Hematopoietic multipotent progenitor cell treated with erythropoietin and hydrocortisone succinate and interleukin-3 and kit ligand, for 4 days (in vitro differentiated cells): ENCODE measurements around the gene IL36A.

Source experiments
- DNase-seq: peaks from one replicate; pipeline ENCODE4 v3.0.0-alpha.2; 2015

Gene IL36A

GRCh38 chr2:113005030-113005509, at the start of gene IL36A:
TSS of gene IL36A (plus strand) at chr2:113005459. CDS start at chr2:113005872, 413 bp downstream.
- no peak for DNase-seq

- no peak for DNase-seq
These were observed 47.7 kb upstream of the IL36A start for GRCh38 chr2:112957511-112957910.

DNA sequence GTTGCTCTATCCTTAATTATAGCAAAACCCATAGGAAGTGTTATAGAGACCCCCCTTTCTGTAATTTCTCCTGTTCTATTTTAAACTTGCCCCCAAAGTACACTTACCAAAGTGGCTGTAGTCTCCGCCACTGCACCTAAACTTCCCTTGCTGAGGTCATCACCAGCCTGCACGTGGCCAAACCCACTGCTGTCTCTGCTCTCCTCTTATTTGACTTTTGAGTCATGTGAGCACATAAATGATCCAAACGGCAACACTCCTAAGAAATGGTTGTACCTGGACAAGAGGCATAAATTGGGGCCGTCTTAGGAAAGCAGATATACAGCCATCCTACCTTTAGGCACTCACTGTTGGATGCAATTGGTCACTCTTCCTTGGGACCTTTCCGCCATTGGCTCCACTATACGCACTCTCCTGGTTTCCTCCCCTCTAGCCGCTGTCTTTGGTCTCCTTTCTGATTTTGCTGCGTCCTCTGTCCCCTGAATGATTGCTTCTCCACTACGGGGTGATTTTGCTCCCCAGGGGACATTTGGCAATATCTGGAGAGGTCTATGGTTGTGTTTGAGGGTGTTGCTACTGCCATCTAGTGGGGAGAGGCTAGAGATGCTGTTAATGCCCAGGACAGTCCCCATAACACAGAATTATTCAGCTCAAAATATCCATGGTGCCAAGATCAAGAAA, 46.7 kb upstream of the IL36A start:
- DNase-seq = peak; percentile 86

DNA sequence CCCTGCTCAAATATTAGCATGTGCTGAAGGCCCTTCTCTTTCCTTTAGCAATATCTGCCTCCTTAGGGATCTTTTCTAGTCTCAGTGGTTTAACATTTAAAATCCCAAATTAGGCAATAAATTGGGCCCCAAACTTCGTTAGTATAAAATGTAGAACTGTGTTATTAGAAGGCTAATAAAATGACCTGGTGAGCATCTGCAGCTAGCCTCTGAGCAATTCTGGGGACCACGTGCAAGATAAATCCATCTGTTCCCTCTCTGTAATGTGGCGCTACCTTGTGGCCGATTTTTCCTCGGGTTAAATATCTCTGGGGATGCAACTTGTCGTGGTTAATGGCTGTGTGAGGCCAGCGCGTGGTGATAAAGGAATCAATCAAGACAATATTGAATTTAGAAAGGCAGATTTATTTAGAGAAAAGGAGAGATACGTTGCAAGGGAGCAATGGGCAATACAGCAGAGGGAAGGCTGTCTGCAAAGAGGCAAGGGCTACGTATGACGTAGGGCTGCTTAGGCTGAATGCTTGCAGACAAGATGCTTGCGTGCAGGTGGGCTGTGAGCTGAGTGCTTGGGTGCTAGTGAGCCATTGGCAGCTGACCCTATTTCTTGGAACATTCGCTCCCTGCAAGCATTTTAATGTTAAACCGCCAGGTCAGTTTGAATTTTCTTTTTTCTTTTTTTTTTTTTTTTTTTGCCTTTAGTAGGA, 46.0 kb upstream of the IL36A start:
- peak; percentile 73 for DNase-seq

- peak; percentile 11 for DNase-seq
These were observed 44.9 kb upstream of the IL36A start for GRCh38 chr2:112960230-112960825.

GRCh38 chr2:112962308-112963175, 42.7 kb upstream of the IL36A start:
- no peak for DNase-seq

- DNase-seq = no peak
These were observed 38.2 kb upstream of the IL36A start for GRCh38 chr2:112967023-112967422.

- DNase-seq = no peak
These were observed 32.7 kb upstream of the IL36A start for GRCh38 chr2:112972423-112973086.

DNA sequence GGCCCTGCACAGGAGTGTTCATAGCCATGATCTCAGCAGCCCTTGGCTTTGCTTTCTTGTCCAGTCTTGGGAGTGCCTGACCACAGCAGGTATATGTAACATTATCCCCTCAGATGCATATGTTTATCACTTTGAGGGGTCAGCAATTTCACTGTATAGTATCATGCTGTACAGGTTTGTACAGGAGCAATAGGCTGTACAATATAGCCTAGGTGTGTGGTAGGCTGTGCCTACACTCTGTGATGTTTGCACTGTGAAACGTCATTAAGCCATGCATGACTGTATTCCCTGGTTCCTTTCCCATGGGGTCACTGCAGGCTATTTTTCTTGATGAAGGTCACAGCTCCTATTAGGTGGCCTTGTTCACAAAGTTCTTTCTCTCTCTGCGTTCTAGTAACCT, 32.1 kb upstream of the IL36A start:
- no peak for DNase-seq

GRCh38 chr2:112977559-112978056, 27.7 kb upstream of the IL36A start, which contains the start of gene IL36G:
TSS of gene IL36G (plus strand) at chr2:112978006. CDS start at chr2:112978639, 633 bp downstream.
- DNase-seq = no peak

- no peak for DNase-seq
These were observed 25.5 kb upstream of the IL36A start for GRCh38 chr2:112979731-112980130.

GRCh38 chr2:112980537-112980936, 24.7 kb upstream of the IL36A start:
- no peak for DNase-seq

GRCh38 chr2:112985090-112985489, 20.2 kb upstream of the IL36A start:
- DNase-seq = peak; percentile 4

GRCh38 chr2:112989611-112990010, 15.6 kb upstream of the IL36A start:
- no peak for DNase-seq

- no peak for DNase-seq
These were observed 11.4 kb upstream of the IL36A start for GRCh38 chr2:112993831-112994230.

- DNase-seq = no peak
These were observed 10.6 kb upstream of the IL36A start for GRCh38 chr2:112994648-112995047.

GRCh38 chr2:112995346-112995920, 9.8 kb upstream of the IL36A start:
- no peak for DNase-seq

DNA sequence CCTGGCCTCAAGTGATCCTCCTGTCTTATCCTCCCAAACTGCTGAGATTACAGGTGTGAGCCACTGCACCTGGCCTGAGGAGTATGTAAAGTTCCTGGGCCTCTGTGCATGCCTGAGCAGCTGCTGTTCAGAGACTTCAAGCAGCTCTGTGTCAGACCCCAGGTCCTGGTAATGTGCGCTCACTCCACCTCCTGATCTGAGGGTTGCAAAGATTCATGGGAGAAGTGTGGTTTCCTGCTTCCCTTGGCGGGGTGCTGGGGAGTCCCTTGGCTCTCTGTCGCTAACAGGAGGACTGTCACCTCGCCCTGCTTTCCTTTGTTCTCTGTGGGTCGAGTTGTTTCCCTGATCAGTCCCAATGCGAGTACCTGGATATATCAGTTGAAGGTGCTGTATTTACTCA, 8.6 kb upstream of the IL36A start:
- DNase-seq = no peak

- no peak for DNase-seq
These were observed 8.1 kb upstream of the IL36A start for GRCh38 chr2:112997151-112997550.

DNA sequence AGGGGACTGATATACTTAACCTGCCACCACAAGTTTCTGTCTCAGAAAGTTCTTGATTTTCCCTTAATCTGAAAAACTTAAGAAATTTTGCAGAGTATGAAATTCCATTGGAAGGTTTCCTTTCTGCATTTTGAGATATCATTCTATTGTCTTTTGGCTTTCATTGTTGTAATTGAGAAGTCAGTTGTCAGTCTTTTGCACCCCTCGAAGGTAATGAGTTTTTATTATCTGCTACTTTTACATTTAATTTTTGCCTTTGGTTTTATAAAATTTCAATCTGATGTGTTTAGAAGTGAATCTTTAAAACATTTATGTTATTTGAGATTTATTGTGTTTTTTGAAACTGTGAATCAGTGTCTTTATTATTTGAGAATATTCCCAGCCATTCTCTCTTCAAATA, 4.8 kb upstream of the IL36A start:
- peak; percentile 5 for DNase-seq

- DNase-seq = no peak
These were observed 2.6 kb upstream of the IL36A start for GRCh38 chr2:113002677-113003076.

DNA sequence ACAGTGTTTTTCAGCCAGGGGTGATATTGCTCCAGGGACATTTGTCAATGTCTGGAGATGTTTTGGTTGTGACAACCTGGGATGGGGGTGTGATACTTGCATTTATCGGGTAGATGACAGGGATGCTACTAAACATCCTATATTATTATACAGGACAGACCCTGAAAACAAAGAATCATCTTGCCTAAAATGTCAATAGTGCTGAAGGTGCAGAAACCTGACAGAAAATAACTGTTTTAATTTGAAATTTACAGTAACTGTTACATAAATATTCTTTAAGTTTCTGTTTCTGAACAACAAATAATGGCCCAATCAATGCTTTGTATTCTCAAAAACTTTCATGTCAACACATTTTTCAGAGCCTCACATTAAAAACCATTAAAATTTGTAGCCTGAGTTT, 2.0 kb downstream of the IL36A start:
- no peak for DNase-seq
